A549 (cell line): ENCODE results near the gene ABCC4. TPM values are rescaled to one million over a fixed set of nuclear protein-coding genes. Genes with fewer than 3 reads are reported as not detected.

Experiments used
- ATAC-seq, 2 experiments: fragments of 200-7000 bp in 1 of 2; fragments of >200 bp in 1 of 2; cut with Nextera tagmentation in 1 of 2; cut with Tn5 transposase in 1 of 2; 3 replicates each; pipeline versions ENCODE4 v1.8.0 to v1.9.1; 2018 to 2020; ENCODE audit warnings: mild to moderate bottlenecking in 1 of 2, moderate library complexity in 1 of 2
- CTCF ChIA-PET: fragments of 300-600 bp; sonication (Branson Sonifier 250); formaldehyde crosslinking; extraction: SDS; loops from one replicate; lab custom pipeline; 2021; ENCODE audit warnings: antibody characterized with exemption, inconsistent platforms; lab: Yijun Ruan, JAX
- POLR2A ChIA-PET: fragments of 350-600 bp; formaldehyde crosslinking; extraction: SDS; loops from one replicate; lab custom pipeline; 2021; ENCODE audit warnings: antibody characterized with exemption, inconsistent platforms; lab: Yijun Ruan, JAX
- DNase-seq, 2 experiments: peaks; one replicate each; pipeline versions ENCODE4 v3.0.0 to v3.0.0-alpha.2; 2011 to 2016; ENCODE audit warnings: low read depth in 1 of 2, low spot score in 1 of 2
- FAIRE-seq: peaks from 2 replicates; lab custom pipeline; 2011; peaks lifted over from hg19 to GRCh38; lab: Jason Lieb, UNC
- H3K27ac ChIP-seq, 2 experiments: fragments of >200 bp; sonication (Bioruptor Twin); formaldehyde crosslinking; 3 replicates each; pipeline ENCODE4 v1.5.1; 2016 to 2017
- H3K4me1 ChIP-seq: fragments of >200 bp; sonication (Bioruptor Twin); formaldehyde crosslinking; 3 replicates; pipeline ENCODE4 v1.6.1; 2016
- H3K4me2 ChIP-seq: fragments of >200 bp; sonication (Bioruptor Twin); formaldehyde crosslinking; 3 replicates; pipeline ENCODE4 v1.6.1; 2016
- H3K4me3 ChIP-seq: fragments of >200 bp; sonication (Bioruptor Twin); formaldehyde crosslinking; 3 replicates; pipeline ENCODE4 v1.5.1; 2016
- H3K9me3 ChIP-seq: fragments of >200 bp; sonication (Bioruptor Twin); formaldehyde crosslinking; 3 replicates; pipeline ENCODE4 v1.6.1; 2016
- BHLHE40 ChIP-seq: IDR thresholded peaks from 2 replicates; pipeline ENCODE4 v1.6.1; 2012; ENCODE audit warnings: low read depth, low read length, inconsistent platforms
- CBX2 ChIP-seq: fragments of 200-600 bp; sonication (generic); IDR thresholded peaks from 2 replicates; pipeline ENCODE4 v1.6.1; 2016; ENCODE audit warnings: low read depth, mild to moderate bottlenecking, borderline replicate concordance
- CHD2 ChIP-seq: fragments of 150-350 bp; IDR thresholded peaks from 2 replicates; pipeline ENCODE4 v1.6.1; 2014; ENCODE audit warnings: low read length; ENCODE audit not compliant: partially characterized antibody
- CTCF ChIP-seq: fragments of >200 bp; sonication (Bioruptor Twin); formaldehyde crosslinking; IDR thresholded peaks from 3 replicates; pipeline ENCODE4 v1.5.1; 2016
- EHF ChIP-seq: fragments of 250-450 bp; sonication (Bioruptor Pico); IDR thresholded peaks from 2 replicates; pipeline ENCODE4 v1.5.0; 2020; ENCODE audit warnings: mild to moderate bottlenecking
- ELK1 ChIP-seq: fragments of 150-350 bp; IDR thresholded peaks from 2 replicates; pipeline ENCODE4 v1.6.1; 2014; ENCODE audit warnings: low read depth, mild to moderate bottlenecking, low read length
- FOSL2 ChIP-seq, 2 experiments: fragments of 450-650 bp in 1 of 2; fragments of >200 bp in 1 of 2; sonication (Bioruptor Twin) in 1 of 2; formaldehyde crosslinking; IDR thresholded peaks; 2 replicates each; pipeline versions ENCODE4 v1.5.0 to v1.6.1; 2016 to 2020; ENCODE audit warnings: mild to moderate bottlenecking in 1 of 2, moderate library complexity in 1 of 2
- HEYL ChIP-seq: fragments of 250-450 bp; sonication (Bioruptor Pico); IDR thresholded peaks from 2 replicates; pipeline ENCODE4 v1.8.0; 2021; ENCODE audit warnings: mild to moderate bottlenecking, moderate library complexity
- KDM1A ChIP-seq: fragments of 200-600 bp; sonication (generic); IDR thresholded peaks from 2 replicates; pipeline ENCODE4 v1.6.1; 2016; ENCODE audit warnings: low read depth, mild to moderate bottlenecking
- KDM5A ChIP-seq: fragments of 200-600 bp; sonication (generic); IDR thresholded peaks from 2 replicates; pipeline ENCODE4 v1.6.1; 2016; ENCODE audit warnings: antibody characterized with exemption, mild to moderate bottlenecking
- MAFK ChIP-seq: fragments of 450-650 bp; IDR thresholded peaks from 2 replicates; pipeline ENCODE4 v1.6.1; 2014; ENCODE audit not compliant: partially characterized antibody
- NPAS2 ChIP-seq: fragments of 250-450 bp; sonication (Bioruptor Pico); IDR thresholded peaks from 2 replicates; pipeline ENCODE4 v1.8.0; 2022; ENCODE audit warnings: mild to moderate bottlenecking, moderate library complexity, borderline replicate concordance
- NR3C1 ChIP-seq: fragments of >200 bp; sonication (Bioruptor Twin); formaldehyde crosslinking; IDR thresholded peaks from 3 replicates; pipeline ENCODE4 v1.6.1; 2017
- RAD21 ChIP-seq, 2 experiments: fragments of >200 bp in 1 of 2; sonication (Bioruptor Twin) in 1 of 2; formaldehyde crosslinking in 1 of 2; IDR thresholded peaks in 1 of 2; conservative IDR thresholded peaks in 1 of 2; 2 replicates in 1 of 2; 3 replicates in 1 of 2; pipeline ENCODE4 v1.6.1; 2012 to 2018; ENCODE audit warnings: inconsistent platforms in 1 of 2
- RARB ChIP-seq: fragments of 250-450 bp; sonication (Bioruptor Pico); IDR thresholded peaks from 2 replicates; pipeline ENCODE4 v1.8.0; 2021; ENCODE audit warnings: mild to moderate bottlenecking, moderate library complexity
- REST ChIP-seq: fragments of 200-600 bp; sonication (generic); IDR thresholded peaks from 2 replicates; pipeline ENCODE4 v1.6.1; 2016; ENCODE audit warnings: antibody characterized with exemption, mild to moderate bottlenecking, moderate library complexity
- SREBF2 ChIP-seq: fragments of 450-650 bp; IDR thresholded peaks from 2 replicates; pipeline ENCODE4 v1.6.1; 2014; ENCODE audit warnings: mild to moderate bottlenecking, moderate library complexity
- TP53 ChIP-seq: fragments of 250-450 bp; sonication (Bioruptor Pico); IDR thresholded peaks from 2 replicates; pipeline ENCODE4 v1.5.0; 2021; ENCODE audit warnings: mild to moderate bottlenecking, moderate library complexity
- ZNF302 ChIP-seq: fragments of 250-450 bp; sonication (Bioruptor Pico); IDR thresholded peaks from 2 replicates; pipeline ENCODE4 v1.9.0; 2021; ENCODE audit warnings: inconsistent platforms, mild to moderate bottlenecking, moderate library complexity
- WGBS: methylation state at CpG from one replicate; pipeline ENCODE4 v1.1.6; 2017; ENCODE audit errors: missing lambda C conversion rate; 5-methylcytosine and 5-hydroxymethylcytosine counted together
- polyA plus RNA-seq, 4 experiments: library from polyadenylated mRNA; depleted of rRNA in 3 of 4; stranded (reverse); fragments of >200 nt; fragmentation: RNase III in 1 of 4; extraction: RNeasy Plus Mini Kit Qiagen cat#74134 plus additional on column Dnase treatment in 1 of 4; gene quantifications; 2 replicates in 3 of 4; 3 replicates in 1 of 4; pipeline ENCODE4 v1.2.3, GENCODE V29; 2011 to 2017
- TF ChIP-seq, protein P1 (sequence below): IDR thresholded peaks from 2 replicates; pipeline ENCODE4 v1.6.1; 2012
- TF ChIP-seq, protein P2 (sequence below): IDR thresholded peaks from 2 replicates; pipeline ENCODE4 v1.6.1; 2012
- TF ChIP-seq, protein P3 (sequence below): fragments of 250-450 bp; sonication (Bioruptor Pico); IDR thresholded peaks from 2 replicates; pipeline ENCODE4 v1.5.0; 2021; ENCODE audit warnings: mild to moderate bottlenecking, moderate library complexity, borderline replicate concordance
- TF ChIP-seq, protein P4 (sequence below): IDR thresholded peaks from 2 replicates; pipeline ENCODE4 v1.6.1; 2012; ENCODE audit warnings: low read depth, borderline replicate concordance
- TF ChIP-seq, protein P5 (sequence below): fragments of 450-650 bp; IDR thresholded peaks from 2 replicates; pipeline ENCODE4 v1.6.1; 2014; ENCODE audit warnings: antibody characterized with exemption

The ABCC4 gene
- polyA plus RNA-seq, 2 of the 4 experiments (the other 2 are of a cell fraction) = 23.5 to 56.2 TPM

DNA sequence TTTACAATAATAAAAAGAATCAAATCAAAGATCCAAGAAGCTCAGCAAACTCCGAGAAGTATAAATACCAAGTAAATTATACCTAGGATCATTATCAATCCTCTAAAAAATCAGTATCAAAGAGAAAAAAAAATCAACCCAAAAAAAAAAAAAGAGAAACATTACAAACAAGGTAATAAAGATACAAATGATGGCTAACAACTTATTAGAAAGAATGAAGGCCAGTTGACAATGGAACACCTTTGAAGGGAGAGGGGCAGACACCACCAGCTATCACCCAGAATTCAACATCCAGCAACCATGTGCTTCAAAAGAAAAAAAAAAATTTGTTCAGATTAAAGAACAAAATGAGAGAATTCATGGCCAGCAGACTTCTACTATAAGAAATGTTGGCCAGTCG, 77.2 kb downstream of the ABCC4 start:
- 96% methylated on average over 2 of the region's 2 CpGs for WGBS
- FAIRE-seq = no peak
- CTCF ChIA-PET = interaction anchor here (3.0 kb wide), 1 partner anchor 33 kb away, joined by 7 read pairs; no protein-coding TSS in a partner anchor
- TF ChIP-seq, protein P1, sequence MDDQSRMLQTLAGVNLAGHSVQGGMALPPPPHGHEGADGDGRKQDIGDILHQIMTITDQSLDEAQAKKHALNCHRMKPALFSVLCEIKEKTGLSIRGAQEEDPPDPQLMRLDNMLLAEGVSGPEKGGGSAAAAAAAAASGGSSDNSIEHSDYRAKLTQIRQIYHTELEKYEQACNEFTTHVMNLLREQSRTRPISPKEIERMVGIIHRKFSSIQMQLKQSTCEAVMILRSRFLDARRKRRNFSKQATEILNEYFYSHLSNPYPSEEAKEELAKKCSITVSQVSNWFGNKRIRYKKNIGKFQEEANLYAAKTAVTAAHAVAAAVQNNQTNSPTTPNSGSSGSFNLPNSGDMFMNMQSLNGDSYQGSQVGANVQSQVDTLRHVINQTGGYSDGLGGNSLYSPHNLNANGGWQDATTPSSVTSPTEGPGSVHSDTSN = no peak
- TF ChIP-seq CTCF (no peak), FOSL2 (IDR thresholded peaks at IDR 0.05) (no peak), FOSL2 (CRISPR knock-in tag; IDR thresholded peaks at IDR 0.05) (no peak), MAFK (no peak), NR3C1 (no peak), RAD21 (conservative IDR thresholded peaks at IDR 0.05 in 1 of 2, IDR thresholded peaks at IDR 0.05 in 1 of 2) (no peak), SREBF2 (no peak), EHF (CRISPR knock-in tag) (no peak), ELK1 (no peak), BHLHE40 (no peak), RARB (CRISPR knock-in tag) (no peak), ZNF302 (CRISPR knock-in tag) (no peak), CHD2 (no peak)
- TF ChIP-seq, protein P2, sequence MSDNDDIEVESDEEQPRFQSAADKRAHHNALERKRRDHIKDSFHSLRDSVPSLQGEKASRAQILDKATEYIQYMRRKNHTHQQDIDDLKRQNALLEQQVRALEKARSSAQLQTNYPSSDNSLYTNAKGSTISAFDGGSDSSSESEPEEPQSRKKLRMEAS = no peak
- TF ChIP-seq, protein P3, sequence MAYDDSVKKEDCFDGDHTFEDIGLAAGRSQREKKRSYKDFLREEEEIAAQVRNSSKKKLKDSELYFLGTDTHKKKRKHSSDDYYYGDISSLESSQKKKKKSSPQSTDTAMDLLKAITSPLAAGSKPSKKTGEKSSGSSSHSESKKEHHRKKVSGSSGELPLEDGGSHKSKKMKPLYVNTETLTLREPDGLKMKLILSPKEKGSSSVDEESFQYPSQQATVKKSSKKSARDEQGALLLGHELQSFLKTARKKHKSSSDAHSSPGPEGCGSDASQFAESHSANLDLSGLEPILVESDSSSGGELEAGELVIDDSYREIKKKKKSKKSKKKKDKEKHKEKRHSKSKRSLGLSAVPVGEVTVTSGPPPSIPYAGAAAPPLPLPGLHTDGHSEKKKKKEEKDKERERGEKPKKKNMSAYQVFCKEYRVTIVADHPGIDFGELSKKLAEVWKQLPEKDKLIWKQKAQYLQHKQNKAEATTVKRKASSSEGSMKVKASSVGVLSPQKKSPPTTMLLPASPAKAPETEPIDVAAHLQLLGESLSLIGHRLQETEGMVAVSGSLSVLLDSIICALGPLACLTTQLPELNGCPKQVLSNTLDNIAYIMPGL (CRISPR knock-in tag) = no peak
- TF ChIP-seq, protein P4, sequence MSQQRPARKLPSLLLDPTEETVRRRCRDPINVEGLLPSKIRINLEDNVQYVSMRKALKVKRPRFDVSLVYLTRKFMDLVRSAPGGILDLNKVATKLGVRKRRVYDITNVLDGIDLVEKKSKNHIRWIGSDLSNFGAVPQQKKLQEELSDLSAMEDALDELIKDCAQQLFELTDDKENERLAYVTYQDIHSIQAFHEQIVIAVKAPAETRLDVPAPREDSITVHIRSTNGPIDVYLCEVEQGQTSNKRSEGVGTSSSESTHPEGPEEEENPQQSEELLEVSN = no peak
- Histone ChIP-seq H3K4me1 (peaks cover 21% of the 10 kb centered on the region; the same call in 2 of the 3 replicates), H3K9me3 (no peaks in the 10 kb centered on the region), H3K4me2 (no peak overlapping the region), H3K27ac (no peak overlapping the region), H3K4me3 (no peak overlapping the region)
- DNase-seq = no peak
- ATAC-seq = no peak
- POLR2A ChIA-PET = no interaction called here

GRCh38 chr13:95222733-95223018, 78.6 kb downstream of the ABCC4 start:
- H3K4me1 ChIP-seq = peaks cover 31% of the 10 kb centered on the region
- ChIA-PET CTCF (interaction anchor here (1.2 kb wide), 1 partner anchor 26 kb away, joined by 3 read pairs; no protein-coding TSS in a partner anchor), POLR2A (interaction anchor here (0.6 kb wide), 1 partner anchor 73 kb away, joined by 3 read pairs; no protein-coding TSS in a partner anchor)
- H3K4me3 ChIP-seq = no peak overlapping the region
- 91% methylated on average over 4 of the region's 4 CpGs for WGBS
- DNase-seq (no peak), ATAC-seq (peak in 1 of 2 experiments; percentile 59; a peak in 3 of 6 replicates), FAIRE-seq (no peak)
- H3K9me3 ChIP-seq = no peaks in the 10 kb centered on the region
- H3K4me2 ChIP-seq = no peak overlapping the region
- no peak overlapping the region for H3K27ac ChIP-seq
- TF ChIP-seq, protein P5, sequence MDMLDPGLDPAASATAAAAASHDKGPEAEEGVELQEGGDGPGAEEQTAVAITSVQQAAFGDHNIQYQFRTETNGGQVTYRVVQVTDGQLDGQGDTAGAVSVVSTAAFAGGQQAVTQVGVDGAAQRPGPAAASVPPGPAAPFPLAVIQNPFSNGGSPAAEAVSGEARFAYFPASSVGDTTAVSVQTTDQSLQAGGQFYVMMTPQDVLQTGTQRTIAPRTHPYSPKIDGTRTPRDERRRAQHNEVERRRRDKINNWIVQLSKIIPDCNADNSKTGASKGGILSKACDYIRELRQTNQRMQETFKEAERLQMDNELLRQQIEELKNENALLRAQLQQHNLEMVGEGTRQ = no peak
- TF ChIP-seq NPAS2 (CRISPR knock-in tag) = no peak
- no peak for TF ChIP-seq TP53 (CRISPR knock-in tag)
- TF ChIP-seq KDM1A = no peak
- TF ChIP-seq REST = no peak
- TF ChIP-seq MAFK = no peak
- no peak for TF ChIP-seq KDM5A
- TF ChIP-seq, protein P1 = no peak
- TF ChIP-seq CBX2 = no peak
- TF ChIP-seq HEYL (CRISPR knock-in tag) = no peak
